Panc1 (cell line): ENCODE results near the gene ADAMTS6. TPM values are rescaled to one million over a fixed set of nuclear protein-coding genes. Genes with fewer than 3 reads are reported as not detected.

Source experiments
- ATAC-seq: fragments of 200-7000 bp; cut with Tn5 transposase; 2 replicates; pipeline ENCODE4 v1.9.1; 2020; ENCODE audit warnings: mild to moderate bottlenecking, moderate library complexity
- BruUV-seq: library from RNA; stranded (reverse); fragments of 400-500 nt; replicated peaks from 2 replicates; lab custom pipeline; 2021; lab: Mats Ljungman, UMichigan
- CTCF ChIA-PET: fragments of 300-600 bp; sonication (Branson Sonifier 250); formaldehyde crosslinking; loops from one replicate; lab custom pipeline; 2022; ENCODE audit warnings: antibody characterized with exemption; lab: Charles Lee
- POLR2A ChIA-PET: fragments of 300-600 bp; sonication (Branson Sonifier 250); formaldehyde crosslinking; loops from one replicate; lab custom pipeline; 2022; ENCODE audit warnings: antibody characterized with exemption; lab: Charles Lee
- DNase-seq: peaks from one replicate; pipeline ENCODE4 v3.0.0-alpha.2; 2010; ENCODE audit warnings: low read depth, low spot score
- H3K27ac ChIP-seq: 2 replicates; pipeline ENCODE4 v1.5.1; 2011; ENCODE audit warnings: mild to moderate bottlenecking, low read length, inconsistent platforms
- H3K27me3 ChIP-seq: fragments of 200-500 bp; sonication (Bioruptor generic); 2 replicates; pipeline ENCODE4 v1.6.0; 2014; ENCODE audit warnings: low read length, inconsistent platforms; ENCODE audit not compliant: control insufficient read depth, insufficient read depth
- H3K36me3 ChIP-seq: fragments of 200-500 bp; sonication (Bioruptor generic); 2 replicates; pipeline ENCODE4 v1.5.1; 2014; ENCODE audit warnings: inconsistent platforms, mild to moderate bottlenecking, low read length, moderate library complexity; ENCODE audit not compliant: control insufficient read depth, insufficient read depth
- H3K4me1 ChIP-seq: 2 replicates; pipeline ENCODE4 v1.5.1; 2011; ENCODE audit warnings: inconsistent platforms, mild to moderate bottlenecking, low read length, moderate library complexity; ENCODE audit not compliant: control insufficient read depth, insufficient read depth
- H3K4me3 ChIP-seq, 2 experiments: 2 replicates each; pipeline ENCODE4 v1.5.1; 2011 to 2012; ENCODE audit warnings: low read depth in 2 of 2, low read length in 2 of 2, mild to moderate bottlenecking in 2 of 2, inconsistent platforms in 1 of 2, moderate library complexity in 1 of 2
- H3K9me3 ChIP-seq: fragments of 200-500 bp; sonication (Bioruptor generic); 2 replicates; pipeline ENCODE4 v1.5.1; 2014; ENCODE audit warnings: low read depth, mild to moderate bottlenecking, inconsistent platforms, low read length, moderate library complexity; ENCODE audit not compliant: control insufficient read depth, insufficient read depth
- CTCF ChIP-seq: fragments of 450-650 bp; IDR thresholded peaks from 2 replicates; pipeline ENCODE4 v1.5.1; 2017; ENCODE audit warnings: mild to moderate bottlenecking
- POLR2AphosphoS5 ChIP-seq: IDR thresholded peaks from 2 replicates; pipeline ENCODE4 v1.6.1; 2012; ENCODE audit warnings: mild to moderate bottlenecking, low read depth, low read length, moderate library complexity
- SIN3A ChIP-seq: IDR thresholded peaks from 2 replicates; pipeline ENCODE4 v1.6.1; 2012; ENCODE audit warnings: low read depth, mild to moderate bottlenecking, low read length, moderate library complexity, borderline replicate concordance; ENCODE audit not compliant: insufficient read depth
- TCF7L2 ChIP-seq: IDR thresholded peaks from 2 replicates; pipeline ENCODE4 v1.6.1; 2011; ENCODE audit warnings: mild to moderate bottlenecking, low read depth, low read length, inconsistent platforms
- in situ Hi-C: cut with HindIII; loops from 2 replicates; pipeline ENCODE4 v1.10.0; 2016; ENCODE audit warnings: low sequenced_read_pairs, low pct_unique_long_range_greater_than_20kb
- intact Hi-C: fragments of 100-400 bp; cut with micrococcal nuclease; formaldehyde crosslinking; loops from one replicate; pipeline ENCODE4 v1.10.0; 2022; ENCODE audit not compliant: unreplicated experiment
- total RNA-seq: library from RNA; stranded (reverse); gene quantifications from one replicate; pipeline ENCODE4 v1.2.1, GENCODE V29; 2021; ENCODE audit not compliant: unreplicated experiment
- TF ChIP-seq, protein P1 (sequence below), 2 experiments: IDR thresholded peaks; 2 replicates each; pipeline ENCODE4 v1.6.1; 2011 to 2012; ENCODE audit warnings: low read depth in 2 of 2, control low read depth in 1 of 2, low read length in 1 of 2, mild to moderate bottlenecking in 1 of 2, moderate library complexity in 1 of 2; ENCODE audit not compliant: insufficient read depth in 1 of 2

Gene ADAMTS6
- total RNA-seq, 1 experiment from 2014 or later, result 0.64 TPM

DNA sequence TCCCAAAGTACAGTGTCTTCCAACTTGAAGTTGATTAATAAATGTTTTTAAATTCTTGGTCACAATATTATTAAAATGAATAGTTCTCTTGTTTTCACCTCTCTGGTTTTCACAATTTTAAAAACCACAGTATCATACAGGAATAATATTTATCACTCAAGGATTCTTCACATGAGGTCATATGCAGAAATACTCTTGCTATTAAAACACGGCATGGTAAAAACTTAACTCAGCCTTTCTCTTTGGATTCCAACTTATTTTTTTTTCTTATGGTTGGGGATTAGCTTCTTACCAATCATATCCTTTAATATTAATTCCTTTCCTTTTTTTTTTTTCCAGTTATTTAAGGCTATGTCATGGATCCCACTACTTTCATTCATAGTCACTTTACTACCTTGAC is 289.4 kb downstream of the ADAMTS6 start:
- no TSS peak for BruUV-seq
- in situ Hi-C loops (no loop called here), intact Hi-C loops (no loop called here)
- no peak for DNase-seq
- Histone ChIP-seq H3K4me3 (no peak overlapping the region), H3K4me1 (no peaks in the 10 kb centered on the region), H3K9me3 (no peaks in the 10 kb centered on the region), H3K27ac (no peak overlapping the region), H3K27me3 (no peaks in the 10 kb centered on the region), H3K36me3 (no peaks in the 10 kb centered on the region)
- no peak for ATAC-seq
- TF ChIP-seq TCF7L2 (no peak), POLR2AphosphoS5 (no peak), SIN3A (no peak), CTCF (no peak)
- TF ChIP-seq, protein P1, sequence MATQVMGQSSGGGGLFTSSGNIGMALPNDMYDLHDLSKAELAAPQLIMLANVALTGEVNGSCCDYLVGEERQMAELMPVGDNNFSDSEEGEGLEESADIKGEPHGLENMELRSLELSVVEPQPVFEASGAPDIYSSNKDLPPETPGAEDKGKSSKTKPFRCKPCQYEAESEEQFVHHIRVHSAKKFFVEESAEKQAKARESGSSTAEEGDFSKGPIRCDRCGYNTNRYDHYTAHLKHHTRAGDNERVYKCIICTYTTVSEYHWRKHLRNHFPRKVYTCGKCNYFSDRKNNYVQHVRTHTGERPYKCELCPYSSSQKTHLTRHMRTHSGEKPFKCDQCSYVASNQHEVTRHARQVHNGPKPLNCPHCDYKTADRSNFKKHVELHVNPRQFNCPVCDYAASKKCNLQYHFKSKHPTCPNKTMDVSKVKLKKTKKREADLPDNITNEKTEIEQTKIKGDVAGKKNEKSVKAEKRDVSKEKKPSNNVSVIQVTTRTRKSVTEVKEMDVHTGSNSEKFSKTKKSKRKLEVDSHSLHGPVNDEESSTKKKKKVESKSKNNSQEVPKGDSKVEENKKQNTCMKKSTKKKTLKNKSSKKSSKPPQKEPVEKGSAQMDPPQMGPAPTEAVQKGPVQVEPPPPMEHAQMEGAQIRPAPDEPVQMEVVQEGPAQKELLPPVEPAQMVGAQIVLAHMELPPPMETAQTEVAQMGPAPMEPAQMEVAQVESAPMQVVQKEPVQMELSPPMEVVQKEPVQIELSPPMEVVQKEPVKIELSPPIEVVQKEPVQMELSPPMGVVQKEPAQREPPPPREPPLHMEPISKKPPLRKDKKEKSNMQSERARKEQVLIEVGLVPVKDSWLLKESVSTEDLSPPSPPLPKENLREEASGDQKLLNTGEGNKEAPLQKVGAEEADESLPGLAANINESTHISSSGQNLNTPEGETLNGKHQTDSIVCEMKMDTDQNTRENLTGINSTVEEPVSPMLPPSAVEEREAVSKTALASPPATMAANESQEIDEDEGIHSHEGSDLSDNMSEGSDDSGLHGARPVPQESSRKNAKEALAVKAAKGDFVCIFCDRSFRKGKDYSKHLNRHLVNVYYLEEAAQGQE (IDR thresholded peaks at IDR 0.05; ENCODE audit: insufficient read depth in 1 of 2, low read depth in 2 of 2, low read length in 1 of 2), result no peak
- CTCF ChIA-PET, result no interaction called here
- POLR2A ChIA-PET, result no interaction called here

DNA sequence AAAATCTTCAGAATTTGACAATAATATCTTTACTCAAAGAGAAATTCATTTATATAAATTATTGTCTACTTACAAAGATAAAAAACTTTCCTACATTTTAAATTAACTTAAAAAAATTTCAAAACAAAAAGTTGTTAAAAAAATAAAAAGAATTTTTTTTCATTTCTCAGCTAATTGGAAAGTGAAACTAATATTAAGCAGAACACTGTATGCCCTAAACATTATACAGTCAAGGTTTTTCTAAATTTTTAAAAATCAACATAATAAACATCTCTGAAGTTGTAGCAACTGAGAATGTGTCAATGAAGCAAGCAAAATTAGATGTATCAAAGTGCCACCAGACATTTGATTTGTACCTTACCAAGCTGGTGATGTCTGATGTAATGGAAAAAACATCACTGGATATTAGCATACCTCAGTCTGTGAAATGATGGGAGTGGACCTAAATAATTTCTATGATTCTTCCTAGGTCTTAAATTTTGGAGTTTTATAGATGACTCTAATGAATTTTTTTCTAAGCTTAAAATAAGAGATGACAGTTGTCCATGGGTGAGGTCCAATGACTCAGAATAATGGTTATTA is 290.1 kb downstream of the ADAMTS6 start:
- no peak overlapping the region for H3K27ac ChIP-seq
- no peak for DNase-seq
- no peaks in the 10 kb centered on the region for H3K9me3 ChIP-seq
- POLR2A ChIA-PET, result no interaction called here
- no peaks in the 10 kb centered on the region for H3K27me3 ChIP-seq
- in situ Hi-C loops (no loop called here), intact Hi-C loops (no loop called here)
- BruUV-seq, result no TSS peak
- CTCF ChIA-PET, result no interaction called here
- H3K4me3 ChIP-seq, result no peak overlapping the region
- no peak for TF ChIP-seq TCF7L2
- TF ChIP-seq, protein P1 (IDR thresholded peaks at IDR 0.05; ENCODE audit: insufficient read depth in 1 of 2, low read depth in 2 of 2, low read length in 1 of 2), result no peak
- no peak for TF ChIP-seq CTCF
- TF ChIP-seq SIN3A, result no peak
- no peak for TF ChIP-seq POLR2AphosphoS5
- H3K4me1 ChIP-seq, result no peaks in the 10 kb centered on the region
- no peaks in the 10 kb centered on the region for H3K36me3 ChIP-seq
- ATAC-seq, result no peak
